Measurements from ENCODE around the gene MAP4K5. TPM values are rescaled to one million over a fixed set of nuclear protein-coding genes. Genes with fewer than 3 reads are reported as not detected.
A peak's percentile ranks its signal among the peaks of the same experiment; 100 is the strongest.

MAP4K5 gene
- polyA plus RNA-seq, 3 donors = 5.0 to 9.1 (median 7.7) TPM

GRCh38 chr14:50533806-50534205 is 1.4 kb upstream of the MAP4K5 start:
- Mint-ChIP-seq H3K4me3 (no peak overlapping the region), H3K27me3 (ENCODE audit: low read depth in 3 of 3) (peaks cover 0 to 7% (median 0%) of the 10 kb centered on the region in 3 donors), H3K36me3 (peaks cover 4 to 5% of the 10 kb centered on the region in 2 donors), H3K9me3 (peaks cover 0 to 13% (median 0%) of the 10 kb centered on the region in 7 donors), H3K4me1 (peaks cover 44% of the 10 kb centered on the region), H3K27ac (no peak overlapping the region)
- Histone ChIP-seq H3K27ac (ENCODE audit: low read depth in 1 of 2, low read length in 2 of 2) (peak overlapping the region in 1 of 2 donors; percentile 84), H3K4me1 (ENCODE audit: control insufficient read depth in 1 of 2, insufficient read depth in 2 of 2, low read length in 2 of 2) (peaks cover 25 to 38% of the 10 kb centered on the region in 2 donors), H3K79me2 (ENCODE audit: insufficient read depth, low read length) (peaks cover 33% of the 10 kb centered on the region), H3K9ac (ENCODE audit: insufficient read depth, low read length, poor library complexity, severe bottlenecking) (no peak overlapping the region), H4K20me1 (ENCODE audit: insufficient read depth, low read length) (peaks cover 14% of the 10 kb centered on the region), H3K4me3 (replicated peaks in 1 of 3; ENCODE audit: low read depth in 2 of 3, low read length in 3 of 3) (no peak overlapping the region), H3K27me3 (ENCODE audit: control insufficient read depth in 2 of 2, insufficient read depth in 2 of 2, low read length in 2 of 2) (no peaks in the 10 kb centered on the region), H3K9me3 (replicated peaks in 1 of 2; ENCODE audit: control insufficient read depth in 1 of 2, insufficient read depth in 1 of 2, low read length in 2 of 2) (no peaks in the 10 kb centered on the region), H3K4me2 (replicated peaks; ENCODE audit: extremely low read depth, low read length, poor library complexity, severe bottlenecking) (no peak overlapping the region), H3K36me3 (replicated peaks in 1 of 2; ENCODE audit: control insufficient read depth in 1 of 2, insufficient read depth in 2 of 2, low read length in 2 of 2) (no peaks in the 10 kb centered on the region), H2AFZ (ENCODE audit: insufficient read depth, low read depth, low read length, poor library complexity, severe bottlenecking) (no peak overlapping the region)
- intact Hi-C loops (cut with micrococcal nuclease) = loop anchor here in 1 of 2 donors (5.0 to 10.0 kb wide), 3 partner anchors 222 to 299 kb away; partner anchors contain the start of genes DMAC2L, L2HGDH and SOS2
- DNase-seq = no peak
- no peak for TF ChIP-seq CTCF (IDR thresholded peaks at IDR 0.05)
- no CpG with 5 or more reads among the region's 3 CpGs for WGBS (ENCODE audit: insufficient coverage)

DNA sequence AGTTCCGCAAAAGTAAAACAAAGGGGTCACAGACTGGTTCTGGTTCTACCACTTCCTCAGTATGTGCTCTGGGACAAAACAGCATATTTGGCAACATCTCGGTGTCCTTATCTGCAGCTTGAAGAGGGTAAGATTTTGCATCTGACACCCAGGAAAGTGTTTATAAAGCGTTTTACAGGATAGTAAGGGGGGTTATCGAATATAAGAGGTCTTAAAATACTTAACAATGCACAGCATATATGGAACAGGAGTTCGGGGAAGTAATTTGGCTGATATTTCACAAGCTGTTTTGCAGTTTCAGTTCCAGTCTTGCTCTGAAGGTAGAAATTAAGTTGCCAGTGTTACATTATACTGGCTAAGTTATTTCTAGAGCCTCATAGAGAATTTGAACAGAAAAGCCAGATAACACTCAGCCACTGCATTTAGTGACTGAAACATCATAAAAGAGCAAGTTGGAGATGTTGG is 904 bp upstream of the MAP4K5 start:
- H3K27me3 ChIP-seq (ENCODE audit: control insufficient read depth in 2 of 2, insufficient read depth in 2 of 2, low read length in 2 of 2) = no peaks in the 10 kb centered on the region
- WGBS (ENCODE audit: insufficient coverage) = 0% methylated on average over 1 of the region's 5 CpGs
- intact Hi-C loops (cut with micrococcal nuclease) = loop anchor here in 1 of 2 donors (5.0 to 10.0 kb wide), 3 partner anchors 221 to 298 kb away; partner anchors contain the start of genes DMAC2L, L2HGDH and SOS2
- H3K4me1 Mint-ChIP-seq = peaks cover 44% of the 10 kb centered on the region
- peaks cover 25 to 38% of the 10 kb centered on the region in 2 donors for H3K4me1 ChIP-seq (ENCODE audit: control insufficient read depth in 1 of 2, insufficient read depth in 2 of 2, low read length in 2 of 2)
- peak overlapping the region; percentile 88 to 96 (median 95) for H3K27ac Mint-ChIP-seq
- H3K9ac ChIP-seq (ENCODE audit: insufficient read depth, low read length, poor library complexity, severe bottlenecking) = no peak overlapping the region
- H3K36me3 ChIP-seq (replicated peaks in 1 of 2; ENCODE audit: control insufficient read depth in 1 of 2, insufficient read depth in 2 of 2, low read length in 2 of 2) = no peaks in the 10 kb centered on the region
- H3K36me3 Mint-ChIP-seq = peaks cover 5 to 8% of the 10 kb centered on the region in 2 donors
- no peak for TF ChIP-seq CTCF (IDR thresholded peaks at IDR 0.05)
- peak overlapping the region; percentile 88 to 91 (median 89) for H3K4me3 ChIP-seq (replicated peaks in 1 of 3; ENCODE audit: low read depth in 2 of 3, low read length in 3 of 3)
- H3K9me3 Mint-ChIP-seq = peaks cover 0 to 13% (median 0%) of the 10 kb centered on the region in 7 donors
- H3K27me3 Mint-ChIP-seq (ENCODE audit: low read depth in 3 of 3) = peaks cover 0 to 7% (median 0%) of the 10 kb centered on the region in 3 donors
- DNase-seq = peak in 2 of 3 donors; percentile 70 to 78
- H2AFZ ChIP-seq (ENCODE audit: insufficient read depth, low read depth, low read length, poor library complexity, severe bottlenecking) = peak overlapping the region; percentile 95
- peak overlapping the region; percentile 92 to 93 for H3K4me3 Mint-ChIP-seq
- no peaks in the 10 kb centered on the region for H3K9me3 ChIP-seq (replicated peaks in 1 of 2; ENCODE audit: control insufficient read depth in 1 of 2, insufficient read depth in 1 of 2, low read length in 2 of 2)
- peak overlapping the region in 1 of 2 donors; percentile 84 for H3K27ac ChIP-seq (ENCODE audit: low read depth in 1 of 2, low read length in 2 of 2)
- H3K79me2 ChIP-seq (ENCODE audit: insufficient read depth, low read length) = peaks cover 39% of the 10 kb centered on the region
- H3K4me2 ChIP-seq (replicated peaks; ENCODE audit: extremely low read depth, low read length, poor library complexity, severe bottlenecking) = peak overlapping the region; percentile 96
- peaks cover 18% of the 10 kb centered on the region for H4K20me1 ChIP-seq (ENCODE audit: insufficient read depth, low read length)

All from CD14-positive monocyte (primary cell).